DMS114 treated with DMSO at 0.1 percent for 48 hours (cell line): ENCODE data around the gene PFKFB4.
"Not testable (repeated sequence)": the region's sequence is repeated elsewhere in the genome, so short reads cannot be mapped to it uniquely, and the experiment has no call there.

Experiments used
- DNase-seq: peaks from one replicate; lab custom pipeline; 2025; ENCODE audit not compliant: unreplicated experiment; lab: John Stamatoyannopoulos, UW

The PFKFB4 gene

DNA sequence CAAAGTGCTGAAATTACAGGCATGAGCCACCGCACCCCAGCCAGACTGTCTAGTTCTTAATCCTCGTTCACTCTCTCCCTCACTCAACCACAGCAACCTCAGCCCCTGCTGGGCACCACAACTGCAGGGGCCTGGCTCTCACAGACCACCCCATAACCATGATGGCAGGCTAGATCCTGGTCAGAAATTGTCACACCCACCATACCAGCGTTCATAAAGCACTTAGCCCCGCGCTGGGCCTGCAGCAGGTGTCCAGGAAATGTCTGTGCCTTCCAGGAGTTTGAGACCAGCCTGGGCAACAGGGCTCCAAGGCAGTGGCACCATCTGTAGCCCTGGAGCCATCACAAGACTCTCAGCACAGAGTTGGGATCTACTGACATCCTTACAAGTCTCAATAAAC, 54.5 kb downstream of the PFKFB4 start:
- no peak for DNase-seq

GRCh38 chr3:48501196-48501595, 55.4 kb downstream of the PFKFB4 start:
- DNase-seq: no peak

DNA sequence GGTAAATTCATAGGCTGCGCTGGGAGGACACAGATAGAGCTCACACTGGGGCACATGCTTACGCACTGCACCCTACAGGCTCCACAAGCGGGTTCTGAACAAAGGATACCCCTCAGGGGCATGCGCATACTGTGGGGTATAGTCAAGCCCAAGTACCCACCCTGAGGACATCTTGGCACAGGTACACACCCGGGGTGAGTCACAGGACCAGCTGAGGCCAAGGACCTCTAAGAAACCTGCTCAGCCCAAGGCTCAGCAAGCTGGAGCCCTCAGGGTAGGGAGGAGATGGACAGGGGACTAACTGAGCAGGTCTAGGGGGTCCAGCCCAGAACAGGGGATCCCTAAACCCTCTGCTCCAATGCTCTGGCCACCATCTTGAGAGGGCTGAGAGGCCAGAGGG, 55.9 kb downstream of the PFKFB4 start:
- no peak for DNase-seq

DNA sequence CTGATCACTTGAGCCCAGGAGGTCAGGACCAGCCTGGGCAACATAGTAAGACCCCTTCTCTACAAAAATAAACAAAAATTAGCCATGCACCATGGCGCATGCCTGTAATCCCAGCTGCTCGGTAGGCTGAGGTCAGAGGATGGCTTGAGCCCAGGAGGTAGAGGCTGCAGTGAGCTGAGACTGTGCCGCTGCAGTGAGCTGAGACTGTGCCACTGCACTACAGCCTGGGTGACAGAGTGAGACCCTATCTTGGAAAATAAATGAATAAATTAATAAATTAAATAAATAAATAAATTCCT, 63.5 kb downstream of the PFKFB4 start:
- DNase-seq: no peak

DNA sequence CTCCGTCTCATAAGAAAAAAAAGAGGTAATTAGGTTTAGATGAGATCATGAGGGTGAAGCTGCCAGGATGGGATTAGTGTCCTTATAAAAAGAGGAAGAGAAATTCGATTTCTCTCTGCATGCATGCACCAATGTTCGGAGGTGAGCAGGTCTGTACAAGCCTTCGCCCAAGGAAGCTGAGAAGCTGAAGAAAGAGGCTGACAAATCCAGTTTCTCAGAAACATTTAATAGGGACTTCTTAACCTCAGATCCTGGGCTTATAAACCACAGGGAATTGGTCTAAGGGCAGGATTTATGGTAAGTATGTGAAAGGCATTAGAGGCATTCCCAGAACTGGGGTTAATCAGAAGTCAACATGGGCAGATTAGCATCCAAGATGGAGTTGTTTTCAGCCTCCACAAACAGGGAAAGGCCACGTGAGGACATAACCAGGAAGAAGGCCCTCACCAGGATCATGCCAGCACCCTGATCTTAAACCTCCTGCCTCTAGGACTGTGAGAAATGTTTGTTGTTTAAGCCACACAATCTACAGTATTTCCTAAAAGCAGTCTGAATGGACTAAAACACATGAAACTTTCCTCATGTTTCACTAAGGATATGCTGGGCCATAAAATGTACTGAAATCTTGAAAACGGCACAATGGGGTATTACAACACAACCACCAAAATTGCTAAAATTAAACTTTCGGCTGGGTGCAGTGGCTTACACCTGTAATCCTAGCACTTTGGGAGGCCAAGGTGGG, 64.0 kb downstream of the PFKFB4 start:
- DNase-seq: no peak

DNA sequence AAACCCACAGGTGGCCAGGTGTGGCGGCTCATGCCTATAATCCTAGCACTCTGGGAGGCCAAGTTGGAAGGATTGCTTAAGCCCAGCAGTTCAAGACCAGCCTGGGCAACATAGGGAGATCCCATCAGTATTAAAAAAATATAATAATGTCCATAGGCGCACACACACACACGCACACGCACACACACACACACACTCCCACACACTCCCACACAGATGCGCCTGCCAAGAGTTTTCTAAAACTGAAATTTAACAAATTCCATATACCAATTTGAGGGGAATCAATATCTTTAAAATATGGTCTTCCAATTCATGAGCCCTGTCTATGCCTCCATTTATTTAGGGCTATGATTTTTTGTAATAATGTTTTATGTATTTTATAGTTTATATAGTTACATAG, 69.7 kb downstream of the PFKFB4 start:
- no peak for DNase-seq

DNA sequence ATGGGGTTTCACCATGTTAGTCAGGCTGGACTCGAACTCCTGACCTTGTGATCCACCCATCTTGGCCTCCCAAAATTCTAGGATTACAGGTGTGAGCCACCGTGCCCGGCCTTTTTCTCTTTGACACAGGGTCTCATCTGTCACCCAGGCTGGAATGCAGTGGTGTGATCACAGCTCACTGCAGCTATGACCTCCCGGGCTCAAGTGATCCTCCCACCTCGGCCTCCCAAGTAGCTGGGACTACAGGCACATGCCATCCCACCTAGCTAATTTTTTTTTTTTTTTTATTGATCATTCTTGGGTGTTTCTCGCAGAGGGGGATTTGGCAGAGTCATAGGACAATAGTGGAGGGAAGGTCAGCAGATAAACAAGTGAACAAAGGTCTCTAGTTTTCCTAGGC, 73.8 kb downstream of the PFKFB4 start:
- not testable (repeated sequence) for DNase-seq

DNA sequence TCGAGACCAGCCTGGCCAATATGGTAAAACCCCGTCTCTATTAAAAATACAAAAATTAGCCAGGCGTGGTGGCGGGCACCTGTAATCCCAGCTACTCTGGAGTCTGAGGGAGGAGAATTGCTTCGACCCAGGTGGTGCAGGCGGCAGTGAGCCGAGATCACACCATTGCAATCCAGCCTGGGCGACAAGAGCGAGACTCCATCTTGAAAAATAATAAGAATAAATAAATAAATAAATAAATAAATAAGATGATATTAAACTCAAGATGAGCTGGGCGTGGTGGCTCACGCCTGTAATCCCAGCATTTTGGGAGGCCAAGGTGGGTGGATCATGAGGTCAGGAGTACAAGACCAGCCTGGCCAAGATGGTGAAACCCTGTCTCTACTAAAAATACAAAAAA, 75.7 kb downstream of the PFKFB4 start:
- not testable (repeated sequence) for DNase-seq

DNA sequence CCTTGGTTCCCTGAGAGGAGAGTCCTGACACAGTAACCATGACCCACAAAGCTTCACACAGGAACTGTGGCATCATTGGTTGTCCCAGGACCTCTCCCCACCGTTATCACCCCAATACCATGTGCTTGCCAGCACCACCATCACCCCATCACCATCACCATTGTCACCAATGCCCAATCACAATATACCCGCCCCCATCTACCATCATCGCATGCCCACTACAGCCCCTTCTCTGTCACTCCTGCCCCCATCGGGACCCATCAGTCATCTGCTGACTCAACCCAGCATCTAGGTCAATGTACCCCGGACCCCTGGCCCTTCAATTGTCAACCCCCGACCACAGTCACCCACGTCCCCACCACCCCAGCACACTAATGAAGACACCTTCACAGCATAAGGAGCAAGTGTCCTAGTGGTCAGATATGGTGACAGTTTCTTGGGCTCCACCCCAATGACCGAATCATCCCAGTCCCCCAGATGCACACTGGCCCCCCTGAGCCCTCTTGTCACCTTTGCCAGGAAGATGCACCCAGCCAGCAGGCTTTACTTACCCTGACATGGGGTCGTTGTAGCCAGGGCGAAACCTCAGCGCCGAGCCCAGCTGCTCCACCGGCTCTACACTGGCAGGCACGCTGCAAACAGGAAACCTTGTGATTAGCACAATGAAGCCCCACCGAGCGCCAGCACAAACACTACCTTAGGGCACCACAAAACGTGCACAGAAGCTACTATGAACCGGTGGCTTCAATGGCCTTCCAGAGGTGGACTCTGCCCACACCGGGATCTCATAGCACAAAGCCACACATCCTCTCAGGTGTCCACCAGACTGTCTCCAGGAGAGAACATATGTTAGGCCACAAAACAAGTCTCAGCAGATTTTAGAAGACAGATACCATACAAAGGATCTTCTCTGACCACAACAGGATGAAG, 77.7 kb downstream of the PFKFB4 start:
- no peak for DNase-seq

DNA sequence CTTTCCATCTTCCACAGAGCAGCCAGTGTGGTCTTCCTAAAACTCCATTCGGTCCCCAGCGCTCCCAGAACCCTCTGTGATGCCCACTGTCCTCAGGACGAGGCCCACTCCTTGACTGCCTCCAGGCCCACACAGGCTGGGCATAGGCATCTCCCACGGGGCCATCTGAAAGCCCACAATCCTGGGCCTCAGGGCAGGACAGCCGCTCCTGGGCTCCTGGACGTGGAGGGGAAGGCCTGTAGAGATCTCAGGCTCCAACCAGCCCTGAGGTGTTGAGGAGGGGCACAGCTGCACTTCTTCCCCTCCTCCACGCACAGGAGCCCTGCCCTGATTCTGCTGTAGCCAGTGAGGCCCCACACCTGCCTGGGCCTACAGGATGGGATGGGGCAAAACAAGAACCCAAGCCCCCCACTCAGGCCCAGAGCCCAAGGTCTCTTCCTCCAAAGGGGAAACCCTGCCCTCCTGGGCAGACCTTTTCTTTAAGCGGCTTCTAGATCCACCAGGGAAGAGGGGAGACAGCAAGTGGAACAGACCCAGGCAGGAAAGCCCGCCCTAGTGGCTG, 78.6 kb downstream of the PFKFB4 start:
- DNase-seq: no peak

DNA sequence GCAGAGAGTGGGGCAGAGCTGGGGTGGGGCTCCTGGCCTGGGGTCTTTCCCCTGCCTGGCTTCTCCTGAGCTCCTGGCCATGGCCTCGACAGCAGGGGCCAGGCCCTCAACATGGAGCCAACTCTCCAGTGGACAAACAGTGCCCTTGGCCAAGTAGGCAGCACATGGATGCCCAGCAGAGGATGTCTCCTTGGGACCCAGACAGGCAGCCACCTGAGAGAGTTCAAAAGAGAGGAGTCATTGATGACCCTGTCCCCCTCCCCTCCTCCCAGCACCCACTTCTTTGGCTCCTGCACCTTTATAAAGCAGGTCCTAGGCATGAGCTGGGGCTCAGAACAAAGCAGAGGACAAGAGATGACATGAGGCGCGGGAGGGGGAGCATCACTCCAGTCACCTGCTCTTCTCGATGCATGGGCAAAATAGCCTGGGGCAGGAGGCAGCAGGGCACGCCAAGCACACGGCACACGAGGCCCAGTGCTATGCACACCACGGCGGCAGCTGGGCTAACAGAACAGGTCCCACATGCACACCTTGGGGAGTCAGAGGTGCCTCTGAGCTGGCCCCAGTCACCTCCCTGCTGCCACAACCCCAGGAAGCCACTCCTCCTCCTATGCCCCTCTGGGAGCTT, 80.1 kb downstream of the PFKFB4 start:
- no peak for DNase-seq

DNA sequence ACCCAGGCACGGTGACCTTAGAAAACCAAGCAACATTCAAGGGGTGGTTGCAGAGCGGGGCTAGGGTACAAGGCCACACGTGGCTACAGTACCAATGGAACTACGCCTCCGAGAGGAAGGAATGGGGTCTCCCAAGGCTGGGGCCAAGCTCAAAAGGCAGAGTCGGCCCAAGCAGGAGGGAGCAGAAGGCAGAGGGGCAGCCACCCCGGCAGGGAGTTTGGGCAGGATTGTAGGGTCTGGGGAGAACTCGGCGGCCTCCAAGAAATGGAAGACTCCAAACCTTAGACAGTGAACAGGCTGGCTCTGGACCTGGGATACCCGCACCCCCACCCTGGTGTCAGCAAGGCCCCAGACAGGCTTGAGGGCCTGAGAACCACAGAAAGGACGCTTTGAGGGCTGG, 81.4 kb downstream of the PFKFB4 start:
- DNase-seq: no peak

- DNase-seq: no peak
Measured at GRCh38 chr3:48474619-48475018, 82.0 kb downstream of the PFKFB4 start.

DNA sequence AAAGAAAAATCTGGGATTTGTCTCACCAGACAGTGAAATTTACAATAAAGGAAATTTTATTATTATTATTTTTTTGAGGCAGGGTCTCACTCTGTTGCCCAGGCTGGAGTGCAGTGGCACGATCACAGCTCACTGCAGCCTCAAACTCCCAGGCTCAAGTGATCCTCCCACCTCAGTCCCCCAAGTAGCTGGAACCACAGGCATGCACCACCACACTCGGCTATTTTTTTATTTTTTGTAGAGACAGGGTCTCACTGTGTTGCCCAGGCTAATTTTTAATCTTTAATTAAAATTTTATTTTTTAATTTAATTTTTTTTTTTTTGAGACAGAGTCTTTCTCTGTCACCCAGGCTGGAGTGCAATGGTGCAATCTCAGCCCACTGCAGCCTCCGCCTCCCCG, 82.6 kb downstream of the PFKFB4 start:
- DNase-seq: not testable (repeated sequence)

DNA sequence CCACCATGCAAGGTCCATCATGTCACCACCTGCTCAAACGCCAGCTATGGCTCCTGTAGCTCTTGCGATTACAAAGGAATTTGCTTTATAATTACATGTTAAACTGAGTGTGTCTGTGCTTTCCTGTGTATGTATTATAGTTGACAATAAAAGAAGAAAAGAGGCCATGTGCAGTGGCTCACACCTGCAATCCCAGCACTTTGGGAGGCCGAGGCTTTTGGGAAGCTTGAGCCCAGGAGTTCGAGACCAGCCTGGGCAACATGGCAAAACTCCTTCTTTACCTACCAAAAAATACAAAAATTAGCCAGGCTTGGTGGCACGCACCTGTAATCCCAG, 83.0 kb downstream of the PFKFB4 start:
- no peak for DNase-seq

- peak; percentile 80 for DNase-seq
Measured at GRCh38 chr3:48472923-48473616, 83.5 kb downstream of the PFKFB4 start.

DNA sequence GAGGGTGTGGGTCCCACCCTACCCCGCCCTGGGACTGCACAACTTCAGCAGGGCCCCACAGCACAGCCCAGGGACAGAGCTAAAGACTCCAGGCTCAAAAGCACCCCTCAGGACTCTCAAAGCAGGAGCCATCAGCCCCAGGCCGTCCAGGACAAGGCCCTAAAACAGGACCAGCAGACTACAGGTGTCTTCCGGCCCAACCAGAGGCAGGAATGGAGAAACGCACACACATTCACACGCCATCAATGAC, 84.0 kb downstream of the PFKFB4 start:
- DNase-seq: no peak

GRCh38 chr3:48470286-48470685, 86.3 kb downstream of the PFKFB4 start:
- DNase-seq: no peak

DNA sequence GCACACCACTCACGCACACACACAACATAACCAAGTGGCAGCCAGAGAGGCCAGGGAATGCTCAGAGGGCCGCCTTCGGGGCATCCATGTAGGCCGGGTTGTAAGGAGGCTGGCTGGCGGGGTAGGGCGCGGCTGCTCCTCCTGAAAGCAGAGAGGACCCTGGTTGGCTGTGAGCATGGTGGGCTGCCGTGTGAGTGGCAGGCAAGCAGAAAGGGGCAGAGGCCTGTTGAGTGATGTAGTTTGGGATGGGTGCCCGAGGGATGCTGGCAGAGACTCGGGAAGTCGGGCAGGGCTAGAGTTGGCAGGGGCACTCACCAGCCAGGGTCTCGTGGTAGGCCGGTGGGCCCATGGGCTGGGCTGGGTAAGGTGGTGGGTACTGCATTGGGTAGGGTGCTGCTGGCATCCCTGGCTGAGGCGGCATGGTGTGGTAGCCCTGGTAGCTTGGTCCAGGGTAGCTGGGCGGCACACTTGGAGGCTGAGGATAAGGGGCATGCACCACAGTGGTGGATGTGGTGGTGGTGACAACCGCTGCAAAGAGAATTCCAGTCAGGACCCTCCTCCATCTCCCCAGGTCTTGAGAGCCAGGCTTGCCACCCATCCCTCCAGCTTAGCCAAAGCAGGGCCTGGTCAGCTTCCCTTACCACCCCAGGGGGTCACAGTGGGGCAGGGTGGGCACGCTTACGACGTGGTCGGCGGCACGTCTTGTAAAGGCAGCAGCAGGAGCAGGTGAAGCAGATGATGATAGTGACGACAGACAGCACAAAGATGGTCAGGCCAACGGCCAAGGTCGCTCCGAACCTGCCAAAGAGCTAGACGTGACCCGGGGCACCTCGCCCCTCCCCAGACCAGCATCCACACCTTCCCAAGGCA, 87.3 kb downstream of the PFKFB4 start:
- DNase-seq: no peak

GRCh38 chr3:48468329-48468731, 88.3 kb downstream of the PFKFB4 start:
- DNase-seq: no peak
